EL (cell line): ENCODE measurements around the gene GPAT3.
"Not testable (repeated sequence)": the region's sequence is repeated elsewhere in the genome, so short reads cannot be mapped to it uniquely, and the experiment has no call there.

Experiments used
- DNase-seq: peaks from one replicate; pipeline ENCODE4 v3.0.0-alpha.2; 2016

The GPAT3 gene

DNA sequence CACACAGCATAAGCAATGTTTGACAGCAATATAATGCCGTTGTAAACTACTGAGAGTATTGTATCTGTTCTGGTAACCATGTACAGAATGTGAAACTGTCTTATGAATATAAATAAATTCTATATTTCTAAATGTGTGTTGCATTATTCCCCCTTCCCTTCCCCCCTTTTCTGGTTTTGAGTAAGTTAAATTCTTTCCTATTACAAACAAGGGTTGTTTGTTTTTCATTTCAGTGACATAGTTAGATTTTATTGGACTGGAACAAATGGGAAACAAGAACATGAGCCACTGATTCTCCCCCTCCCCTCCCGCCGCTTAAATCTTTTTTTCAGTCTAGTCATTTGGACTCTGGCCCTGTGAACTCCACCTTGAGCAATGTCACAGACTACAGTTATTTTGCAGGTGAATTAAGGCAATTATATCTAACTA is 69.8 kb downstream of the GPAT3 start:
- DNase-seq = no peak

GRCh38 chr4:83606460-83606859 is 70.6 kb downstream of the GPAT3 start:
- DNase-seq = no peak

DNA sequence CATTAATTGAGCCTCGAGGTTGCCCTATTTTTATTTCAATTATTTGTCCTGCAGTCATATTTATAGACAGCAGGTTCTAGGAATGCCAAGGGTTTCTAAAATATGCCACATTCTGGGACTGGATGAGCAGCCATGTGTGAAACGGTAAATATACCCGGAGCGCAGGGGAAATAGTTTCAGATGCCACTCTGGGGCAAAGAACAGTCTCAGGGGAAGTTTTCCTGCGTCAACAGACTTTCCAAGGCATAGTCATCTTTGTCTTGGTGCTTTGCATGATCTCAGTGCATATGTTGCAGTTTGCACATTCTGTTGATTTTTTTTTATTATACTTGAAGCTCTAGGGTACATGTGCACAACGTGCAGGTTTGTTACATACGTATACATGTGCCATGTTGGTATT is 71.0 kb downstream of the GPAT3 start:
- DNase-seq = no peak

DNA sequence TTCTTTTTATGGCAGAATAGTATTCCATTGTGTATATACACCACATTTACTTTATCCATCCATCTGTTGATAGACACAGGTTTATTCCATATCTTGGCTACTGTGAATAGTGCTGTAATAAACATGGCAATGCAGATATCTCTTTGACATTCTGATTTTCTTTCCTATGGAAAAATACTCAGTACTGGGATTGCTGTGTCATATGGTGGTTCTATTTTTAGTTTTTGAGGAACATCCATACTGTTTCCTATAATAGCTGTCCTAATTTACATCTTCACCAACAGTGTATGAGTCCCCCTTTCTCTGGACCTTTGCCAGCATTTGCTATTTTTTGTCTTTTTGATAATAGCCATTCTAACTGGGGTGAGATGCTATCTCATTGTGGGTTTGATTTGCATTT is 73.5 kb downstream of the GPAT3 start:
- no peak for DNase-seq

GRCh38 chr4:83610729-83611128 is 74.8 kb downstream of the GPAT3 start:
- DNase-seq = no peak

DNA sequence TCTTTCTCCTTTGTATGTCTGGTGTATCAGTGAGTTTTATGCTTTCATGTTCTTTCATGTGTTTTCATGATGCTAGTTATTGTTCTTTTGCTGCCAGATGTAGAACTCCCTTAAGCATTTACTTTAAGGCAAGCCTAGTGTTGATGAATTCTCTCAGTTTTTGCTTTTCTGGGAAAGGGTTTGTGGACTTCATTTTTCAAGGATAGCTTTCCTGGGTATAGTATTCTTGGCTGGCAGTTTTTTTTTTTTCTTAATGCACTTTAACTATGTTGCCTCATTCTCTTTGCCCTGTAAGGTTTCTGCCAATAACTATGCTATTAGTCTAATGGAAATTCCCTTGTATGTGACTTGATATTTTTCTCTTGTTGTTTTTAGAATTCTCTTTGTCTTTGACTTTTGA is 77.1 kb downstream of the GPAT3 start:
- no peak for DNase-seq

- no peak for DNase-seq
These were observed 78.1 kb downstream of the GPAT3 start for GRCh38 chr4:83613994-83614393.

- DNase-seq = no peak
These were observed 80.3 kb downstream of the GPAT3 start for GRCh38 chr4:83616252-83616651.

GRCh38 chr4:83617371-83618035 is 81.6 kb downstream of the GPAT3 start:
- DNase-seq = no peak

DNA sequence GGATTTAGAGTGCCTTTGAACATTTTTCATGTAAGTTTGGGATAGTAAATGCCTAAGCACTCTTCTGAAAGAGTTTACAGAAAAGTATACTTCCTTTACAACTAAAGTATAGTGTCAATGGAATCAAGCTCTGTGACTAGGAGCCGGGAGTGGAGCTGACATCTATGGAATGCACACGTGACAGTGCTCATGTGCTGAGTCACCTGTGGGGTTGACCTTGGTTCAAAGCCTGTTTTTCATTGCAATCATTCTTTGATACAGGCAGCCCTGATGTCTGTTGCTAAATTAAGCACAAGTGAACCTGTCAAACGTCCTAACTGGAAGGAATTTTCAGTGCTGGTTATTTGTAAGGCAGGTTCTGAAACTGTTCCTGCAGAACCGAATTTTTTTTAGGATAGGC is 82.5 kb downstream of the GPAT3 start:
- DNase-seq = peak; percentile 85

DNA sequence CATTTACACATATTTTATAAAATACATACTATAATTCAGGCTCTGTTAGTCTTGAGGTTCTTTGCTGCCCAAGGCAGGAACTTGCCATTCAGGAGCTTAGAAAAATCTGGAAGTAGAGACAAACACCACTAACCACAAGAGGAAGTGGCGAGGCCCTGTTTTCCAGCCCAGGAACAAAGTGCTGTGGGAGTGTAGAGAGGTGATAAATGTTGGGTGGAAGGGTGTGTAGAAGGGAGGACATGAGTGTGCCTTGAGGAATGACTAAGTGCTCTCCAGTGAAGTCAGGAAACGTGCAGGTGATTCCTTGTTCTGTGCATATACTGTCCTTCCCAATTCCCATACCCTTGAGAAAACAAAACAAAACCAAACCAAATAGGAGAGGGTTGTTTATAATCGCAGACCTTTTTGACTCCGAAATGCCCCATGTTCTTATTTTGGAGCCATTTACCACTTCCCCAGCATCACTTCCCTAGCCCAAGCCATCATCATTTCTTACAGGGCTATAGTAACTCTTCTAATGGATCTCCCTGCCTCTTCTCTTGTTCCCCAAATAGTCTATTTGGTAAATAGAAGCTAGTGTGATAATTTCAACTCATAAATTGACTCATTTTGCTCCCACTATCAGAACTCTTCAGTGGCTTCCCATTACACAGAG is 83.2 kb downstream of the GPAT3 start:
- DNase-seq = peak; percentile 61

DNA sequence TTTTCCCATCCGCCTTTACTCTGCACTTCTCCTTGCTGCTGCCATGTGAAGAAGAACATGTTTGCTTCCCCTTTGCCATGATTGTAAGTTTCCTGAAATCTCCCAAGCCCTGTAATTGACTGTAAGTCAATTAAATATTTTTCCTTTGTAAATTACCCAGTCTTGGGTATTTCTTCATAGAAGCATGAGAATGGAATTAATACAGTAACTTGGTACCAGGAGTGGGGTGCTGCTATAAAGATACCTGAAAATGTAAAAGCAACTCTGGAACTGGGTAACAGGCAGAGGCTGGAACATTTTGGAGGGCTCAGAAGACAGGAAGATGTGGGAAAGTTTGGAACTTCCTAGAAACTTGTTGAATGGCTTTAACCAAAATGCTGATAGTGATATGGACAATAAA is 86.2 kb downstream of the GPAT3 start:
- DNase-seq = not testable (repeated sequence)

DNA sequence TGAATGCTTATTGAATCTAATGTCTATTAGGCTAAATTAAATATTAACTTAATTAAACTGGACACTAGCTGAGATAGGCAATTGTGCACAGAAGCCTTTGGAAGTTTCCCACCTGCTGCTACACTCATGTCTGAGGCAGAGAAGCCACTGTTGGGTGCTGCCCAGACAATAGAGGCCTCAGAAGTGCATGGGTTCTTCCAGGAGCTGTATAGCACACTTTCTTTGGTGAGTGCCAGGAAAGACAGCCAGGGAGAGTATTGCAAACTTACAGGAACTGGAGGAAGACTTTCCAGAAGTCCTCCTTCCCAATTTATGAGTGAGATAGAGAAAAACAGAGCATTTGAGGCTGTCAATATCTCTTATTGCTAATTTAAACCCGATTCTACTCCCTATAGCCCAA is 89.9 kb downstream of the GPAT3 start:
- DNase-seq = no peak

- no peak for DNase-seq
These were observed 90.4 kb downstream of the GPAT3 start for GRCh38 chr4:83626245-83626836.

DNA sequence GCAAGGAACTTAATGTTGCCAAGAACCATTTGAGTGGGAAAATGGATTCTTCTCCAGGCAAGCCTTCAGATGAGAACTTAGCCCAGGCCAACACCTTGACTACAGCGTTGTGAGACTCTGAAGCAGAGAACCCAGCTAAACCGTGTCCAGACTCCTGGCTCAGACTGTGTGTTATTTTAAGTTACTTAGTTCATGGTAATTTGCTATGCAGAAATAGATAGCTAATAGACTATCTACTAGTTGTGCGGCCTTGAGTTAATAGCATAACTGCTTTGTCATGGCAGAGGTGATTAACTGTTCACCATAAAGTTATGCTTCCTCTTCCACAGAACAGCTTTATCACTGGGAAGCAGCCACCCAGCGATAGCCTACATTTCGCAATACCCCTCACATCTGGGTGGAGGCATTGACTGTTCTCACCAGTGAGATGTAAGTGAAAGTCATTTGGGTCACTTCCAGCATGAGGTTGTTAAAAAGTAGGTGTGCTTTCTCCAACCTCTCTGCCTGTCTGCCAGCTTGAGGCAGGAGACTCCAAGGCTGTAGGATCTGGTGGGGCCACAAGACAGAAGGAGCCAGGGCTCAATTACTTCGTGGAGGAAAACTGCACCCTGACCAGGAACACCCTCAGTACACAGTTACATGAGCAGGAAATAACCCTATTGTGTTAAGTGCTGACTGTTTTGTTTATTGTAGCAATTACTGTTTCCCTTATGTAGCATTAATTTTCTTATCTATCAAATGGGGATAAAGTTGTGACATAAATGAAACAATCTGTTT is 94.2 kb downstream of the GPAT3 start:
- DNase-seq = peak; percentile 50

GRCh38 chr4:83631066-83631465 is 95.2 kb downstream of the GPAT3 start:
- DNase-seq = peak; percentile 8

- no peak for DNase-seq
These were observed 101.0 kb downstream of the GPAT3 start for GRCh38 chr4:83636930-83637329.

- DNase-seq = peak; percentile 70
These were observed 104.1 kb downstream of the GPAT3 start for GRCh38 chr4:83639849-83640493.

DNA sequence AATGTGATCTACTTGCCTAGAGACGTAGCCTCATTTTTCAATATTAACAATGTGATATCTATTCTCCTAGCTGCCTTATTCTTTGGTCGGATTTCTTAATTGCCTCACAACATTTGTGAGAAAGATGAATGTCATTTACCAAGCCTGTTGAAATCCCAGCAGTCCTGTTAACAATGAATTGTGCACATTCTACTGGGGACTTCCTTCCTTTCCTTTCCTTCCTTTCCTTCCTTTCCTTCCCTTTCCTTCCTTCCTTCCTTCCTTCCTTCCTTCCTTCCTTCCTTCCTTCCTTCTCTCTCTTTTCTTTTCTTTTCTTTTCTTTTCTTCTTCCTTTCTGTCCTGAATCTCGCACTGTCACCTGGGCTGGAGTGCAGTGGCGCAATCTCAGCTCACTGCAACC is 107.1 kb downstream of the GPAT3 start:
- no peak for DNase-seq

GRCh38 chr4:83644677-83645659 is 109.1 kb downstream of the GPAT3 start:
- peak; percentile 58 for DNase-seq

- peak; percentile 11 for DNase-seq
These were observed 110.8 kb downstream of the GPAT3 start for GRCh38 chr4:83646538-83647239.
